GM21515 (cell line): Measurements from ENCODE around the gene ARX.

Source experiments
- ATAC-seq: cut with Tn5 transposase; IDR thresholded peaks from one replicate; pipeline ENCODE4 v1.9.1; 2021; ENCODE audit not compliant: unreplicated experiment

ARX gene

DNA sequence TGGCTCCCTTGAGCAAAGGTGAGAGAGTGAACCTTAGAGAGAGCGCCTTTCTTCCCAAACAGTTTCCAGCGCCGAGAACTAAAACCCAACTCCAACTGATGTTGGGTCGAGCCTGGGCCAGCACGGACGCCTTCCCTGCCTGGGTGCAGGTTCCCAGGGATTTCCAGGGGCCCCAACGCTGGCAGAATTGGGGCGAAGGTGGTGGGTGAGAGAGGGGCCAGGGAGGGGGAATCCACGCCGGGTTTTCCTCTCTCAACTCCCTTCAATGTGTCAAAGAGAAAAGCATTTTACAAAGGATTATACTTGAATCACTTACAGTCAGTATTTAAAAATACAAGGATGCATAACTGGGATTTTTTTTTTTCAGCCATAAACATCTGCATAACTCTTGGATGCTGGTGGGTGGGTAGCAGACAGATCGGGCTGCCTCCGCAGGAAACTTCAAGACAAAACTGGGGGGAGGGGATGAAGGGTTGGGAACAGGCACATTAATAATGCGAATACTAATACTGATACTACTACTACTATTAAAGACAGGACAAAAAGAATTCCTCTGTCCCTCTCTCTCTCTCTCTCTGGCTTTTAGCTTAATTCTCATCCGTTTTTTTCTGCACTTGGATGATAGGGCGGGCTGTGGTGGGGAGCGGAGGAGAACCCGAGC is 1.3 kb upstream of the ARX start:
- no peak for ATAC-seq

DNA sequence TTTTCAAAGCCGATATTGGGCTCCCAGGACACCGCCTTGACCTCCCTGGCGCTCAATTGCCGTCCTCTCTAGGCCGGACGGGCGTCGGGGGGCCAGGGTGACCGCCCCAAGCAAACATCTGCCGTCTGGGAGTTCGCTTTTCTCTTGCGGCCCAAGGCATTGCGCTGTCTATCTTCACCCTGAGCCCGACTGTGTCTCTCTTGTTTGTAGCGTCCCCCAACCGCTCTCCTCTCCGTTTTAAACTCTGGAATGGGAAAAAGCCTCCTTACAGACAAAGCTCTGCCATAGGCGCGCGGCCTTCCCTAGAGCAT is 551 bp upstream of the ARX start:
- ATAC-seq, result no peak

DNA sequence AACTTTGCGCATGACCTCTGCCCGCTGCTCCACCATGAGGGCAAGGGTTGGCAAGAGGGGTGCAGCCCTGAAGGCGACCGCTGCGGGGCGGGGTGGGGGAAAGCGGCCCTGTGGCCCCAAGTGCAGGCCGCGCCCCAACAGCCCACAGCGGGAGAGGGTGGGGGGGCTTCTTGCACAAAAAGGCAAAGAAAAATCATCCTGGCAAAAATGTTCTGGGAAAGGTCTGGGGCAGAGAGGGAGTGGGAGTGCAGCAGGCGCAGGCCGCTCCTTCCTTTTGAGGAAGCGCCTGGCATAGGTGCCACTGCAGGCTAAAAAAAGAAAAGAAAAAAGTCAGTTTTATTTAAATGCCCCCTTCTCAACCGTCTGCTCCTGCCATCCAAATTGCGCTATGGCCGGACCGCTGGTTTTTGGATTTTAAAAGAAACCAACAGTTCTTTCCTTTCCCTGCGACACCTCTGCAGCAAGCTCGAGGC is 1.4 kb downstream of the ARX start:
- ATAC-seq, result no peak

GRCh38 chrX:25013632-25014365 is 2.0 kb downstream of the ARX start:
- peak; percentile 55 for ATAC-seq

- ATAC-seq, result no peak
Measured at GRCh38 chrX:25012793-25013631, 2.8 kb downstream of the ARX start.

DNA sequence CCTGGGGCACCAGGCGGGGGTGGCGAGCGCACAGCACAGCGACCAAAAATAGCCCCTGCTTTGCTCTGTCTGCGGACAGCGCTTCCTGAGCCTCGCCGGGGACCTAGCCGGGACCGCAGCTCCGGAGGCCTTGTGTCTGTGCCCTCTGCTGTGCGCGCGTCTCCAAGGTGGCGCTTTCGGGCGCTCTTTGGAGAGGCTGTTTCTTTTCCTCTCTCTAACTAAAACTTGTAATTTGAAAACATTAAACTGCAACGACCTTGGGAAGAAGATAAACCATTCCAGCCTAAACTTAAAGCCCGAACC is 3.4 kb downstream of the ARX start:
- ATAC-seq, result no peak

GRCh38 chrX:25011589-25012432 is 4.0 kb downstream of the ARX start:
- no peak for ATAC-seq

- ATAC-seq, result no peak
Measured at GRCh38 chrX:25010784-25011588, 4.8 kb downstream of the ARX start.

DNA sequence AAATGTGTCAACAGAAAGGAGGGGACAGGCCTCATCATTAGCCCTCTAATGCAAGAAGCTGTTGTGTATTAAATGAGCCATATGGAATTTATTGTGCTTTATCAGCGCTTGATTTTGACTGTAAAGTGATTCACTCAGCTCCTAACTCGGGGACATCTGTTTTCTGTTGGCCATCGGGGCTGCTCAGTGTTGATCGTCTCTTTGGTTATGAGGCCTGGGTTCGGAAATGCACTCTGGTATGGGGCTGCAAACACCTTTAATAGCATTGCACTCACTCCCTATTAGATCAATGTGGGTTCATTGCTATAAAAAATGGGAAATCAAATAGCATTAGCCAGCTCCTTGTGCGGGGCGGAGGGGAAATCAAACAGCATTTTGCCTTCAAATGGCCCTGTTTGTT is 6.4 kb downstream of the ARX start:
- no peak for ATAC-seq

- ATAC-seq, result no peak
Measured at GRCh38 chrX:25007059-25008053, 8.4 kb downstream of the ARX start.

GRCh38 chrX:25006586-25007058 is 9.1 kb downstream of the ARX start:
- no peak for ATAC-seq

GRCh38 chrX:25005382-25006185 is 10.2 kb downstream of the ARX start:
- ATAC-seq, result no peak

GRCh38 chrX:25005034-25005381 is 10.8 kb downstream of the ARX start:
- no peak for ATAC-seq

DNA sequence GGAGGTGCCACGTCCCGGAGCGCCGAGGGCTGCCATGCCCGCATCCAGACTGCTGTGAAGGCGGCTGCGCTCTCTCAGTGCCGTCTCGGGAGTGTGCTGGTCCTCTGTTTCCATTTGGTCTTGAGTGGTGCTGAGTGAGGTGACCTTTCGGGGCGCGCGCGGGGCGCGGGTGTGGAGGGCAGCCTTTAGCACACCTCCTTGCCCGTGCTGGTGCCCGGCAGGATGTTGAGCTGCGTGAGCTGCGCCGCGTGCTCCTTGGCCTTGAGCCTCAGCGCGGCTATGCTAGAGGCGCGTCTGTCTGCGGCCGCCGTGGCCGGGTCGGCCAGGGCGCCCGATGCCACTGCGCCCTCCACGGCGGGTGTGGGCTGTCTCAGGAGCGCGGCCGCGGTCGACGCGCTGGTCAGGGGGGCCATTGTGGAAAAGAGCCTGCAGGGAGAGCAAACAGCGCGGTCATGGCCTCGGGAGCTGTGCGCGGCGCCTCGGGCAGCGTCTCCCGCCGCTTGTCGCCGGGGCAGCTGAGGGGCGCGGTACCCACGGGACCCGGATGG is 11.2 kb downstream of the ARX start:
- ATAC-seq, result no peak

- no peak for ATAC-seq
Measured at GRCh38 chrX:25004040-25004439, 11.7 kb downstream of the ARX start.

DNA sequence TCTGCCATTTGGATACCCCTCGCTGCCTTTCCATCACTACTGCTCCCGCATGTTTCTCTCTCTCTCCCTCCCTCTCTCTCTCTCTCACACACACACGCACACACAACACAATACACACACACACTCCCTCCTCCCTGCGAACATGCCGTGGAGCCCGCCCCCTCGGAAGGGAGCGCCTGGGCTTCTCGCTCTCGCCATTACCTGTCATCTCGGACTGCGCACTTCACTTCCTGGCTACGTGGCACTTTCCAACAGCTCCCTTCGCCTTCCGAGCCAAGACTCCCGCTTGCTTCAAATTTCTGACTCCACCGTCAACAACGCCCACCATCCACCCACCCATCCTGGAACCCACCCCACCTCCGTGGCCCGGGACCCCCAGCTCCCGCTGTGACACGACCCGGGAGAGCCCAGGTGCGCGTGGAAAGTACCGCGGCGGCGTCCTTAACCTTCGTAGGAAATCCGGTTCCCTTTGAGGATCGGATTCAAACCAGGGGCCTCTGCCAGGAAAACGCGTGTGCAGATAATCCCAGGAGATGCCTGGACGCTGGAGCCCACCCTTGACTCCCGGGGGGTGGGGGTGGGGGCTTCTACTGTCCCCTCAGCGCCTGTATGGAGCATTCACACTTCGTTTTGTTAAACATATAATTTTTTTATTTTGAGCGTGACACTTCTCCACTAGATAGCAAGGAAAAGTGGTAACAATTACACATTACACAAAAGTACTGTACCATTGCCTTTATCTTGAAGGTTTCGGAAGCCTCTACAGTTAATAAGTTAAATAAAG is 12.5 kb downstream of the ARX start:
- no peak for ATAC-seq

- ATAC-seq, result no peak
Measured at GRCh38 chrX:25002661-25003020, 13.1 kb downstream of the ARX start.
